ENCODE data around the gene GABRA5. TPM values are rescaled to one million over a fixed set of nuclear protein-coding genes. Genes with fewer than 3 reads are reported as not detected.

The GABRA5 gene
- total and polyA plus RNA-seq, 2 experiments from 2014 or later, result 11.5 to 25.9 TPM

DNA sequence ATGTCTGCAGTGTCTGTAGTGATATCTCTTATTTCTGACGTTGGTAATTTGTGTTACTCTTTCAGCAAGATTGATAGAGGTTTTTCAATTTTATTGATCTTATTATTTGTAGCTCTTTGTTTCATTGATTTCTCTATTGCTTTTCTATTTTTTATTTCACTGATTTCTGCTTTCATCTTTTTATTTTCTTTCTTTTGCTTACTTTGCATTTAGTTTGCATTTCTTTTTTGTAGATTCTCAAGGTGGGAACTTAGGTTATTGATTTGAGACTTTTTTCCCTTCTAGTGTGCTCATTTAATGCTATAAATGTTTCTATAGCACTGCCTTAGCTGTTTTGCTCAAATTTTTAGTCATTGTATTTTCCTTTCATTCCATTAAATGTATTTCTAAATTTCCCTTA lies 54.6 kb downstream of the GABRA5 start (continued):
- TF ChIP-seq CREB1 (CRISPR knock-in tag; IDR thresholded peaks at IDR 0.05; ENCODE audit: low read depth) (no peak), ZNF114 (CRISPR knock-in tag; IDR thresholded peaks at IDR 0.05) (no peak), JUNB (IDR thresholded peaks at IDR 0.05; ENCODE audit: unreplicated experiment) (no peak), ZNF462 (CRISPR knock-in tag; IDR thresholded peaks at IDR 0.05) (no peak), STAT1 (IDR thresholded peaks at IDR 0.05; ENCODE audit: unreplicated experiment) (no peak), POLR2AphosphoS5 (IDR thresholded peaks at IDR 0.05; ENCODE audit: low read depth) (no peak)

DNA sequence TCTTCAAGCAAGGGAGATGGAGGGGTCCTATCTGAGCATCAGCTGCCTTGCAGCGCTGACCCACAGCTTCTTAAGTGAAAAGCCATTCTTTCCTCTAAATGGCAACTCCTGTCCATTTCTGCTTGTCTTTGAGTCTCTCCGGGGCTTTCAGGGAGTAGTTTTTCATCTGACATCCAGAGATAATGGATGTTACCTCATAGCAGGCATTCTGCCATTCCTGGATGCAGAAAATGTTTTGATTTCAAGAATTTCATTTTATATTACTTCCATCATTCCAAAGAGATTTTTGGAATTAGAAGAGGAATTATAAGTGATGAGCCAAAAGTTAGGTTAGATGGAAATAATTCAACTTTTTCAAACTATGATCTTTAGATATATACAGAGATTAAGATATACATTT lies 59.2 kb downstream of the GABRA5 start:
- no peak overlapping the region for H3K27ac ChIP-seq (ENCODE audit: low read depth)
- H3K4me1 Mint-ChIP-seq, result peaks cover 3% of the 10 kb centered on the region; the same call in 1 of the 3 replicates
- H3K9me3 Mint-ChIP-seq, result no peaks in the 10 kb centered on the region
- H3F3A ChIP-seq (replicated peaks; ENCODE audit: low read depth), result no peaks in the 10 kb centered on the region
- no peak overlapping the region for H2AFZ ChIP-seq
- H3K27me3 Mint-ChIP-seq (ENCODE audit: insufficient read depth, low read depth, poor library complexity), result peaks cover 3% of the 10 kb centered on the region
- DNase-seq (ENCODE audit: low spot score), result no peak
- no peaks in the 10 kb centered on the region for H3K9me2 ChIP-seq (ENCODE audit: insufficient read depth)
- no peak for ATAC-seq
- H3K4me2 ChIP-seq, result no peak overlapping the region
- H3K4me3 Mint-ChIP-seq, result no peak overlapping the region
- no peaks in the 10 kb centered on the region for H3K4me1 ChIP-seq (ENCODE audit: insufficient read depth)
- no peak overlapping the region for H3K4me3 ChIP-seq
- H3K36me3 ChIP-seq (ENCODE audit: insufficient read depth), result no peaks in the 10 kb centered on the region
- H3K27me3 ChIP-seq (ENCODE audit: insufficient read depth), result no peaks in the 10 kb centered on the region
- no peak overlapping the region for H3K27ac Mint-ChIP-seq
- H3K36me3 Mint-ChIP-seq (ENCODE audit: low read depth), result no peaks in the 10 kb centered on the region
- H4K20me1 ChIP-seq (replicated peaks; ENCODE audit: insufficient read depth), result no peaks in the 10 kb centered on the region
- no peaks in the 10 kb centered on the region for H3K79me2 ChIP-seq (replicated peaks; ENCODE audit: insufficient read depth)
- TF ChIP-seq NANOG (IDR thresholded peaks at IDR 0.05; ENCODE audit: borderline replicate concordance) (no peak), REST (IDR thresholded peaks at IDR 0.05; ENCODE audit: unreplicated experiment) (no peak)

Data from GM23338 (cell line).